ENCODE results near the gene LRRC66. TPM values are rescaled to one million over a fixed set of nuclear protein-coding genes. Genes with fewer than 3 reads are reported as not detected.

Gene LRRC66
- total RNA-seq, 3 donors from 2014 or later = 5.4 to 22.6 (median 14.0) TPM

GRCh38 chr4:52045028-52045427 is 24.9 kb upstream of the LRRC66 start:
- TF ChIP-seq CTCF (IDR thresholded peaks at IDR 0.05) = no peak
- Histone ChIP-seq H3K9me3 (no peaks in the 10 kb centered on the region), H3K4me1 (ENCODE audit: low read depth) (peaks cover 2% of the 10 kb centered on the region), H3K36me3 (ENCODE audit: low read depth) (no peaks in the 10 kb centered on the region), H3K4me3 (no peak overlapping the region)
- ATAC-seq (no peak), DNase-seq (no peak)
- intact Hi-C loops (cut with DNase I, micrococcal nuclease) = no loop called here

- DNase-seq = peak; percentile 72 to 85 (median 78)
- TF ChIP-seq CTCF (IDR thresholded peaks at IDR 0.05) = no peak
- intact Hi-C loops (cut with DNase I, micrococcal nuclease) = loop anchor here in 1 of 2 donors (10.0 kb wide), 1 partner anchor 194 kb away; the partner anchor contains the start of gene DCUN1D4
- H3K4me3 ChIP-seq = peak within 1 kb of the TSS; percentile 75
- peak; percentile 92 for ATAC-seq
- no peaks in the 10 kb centered on the region for H3K36me3 ChIP-seq (ENCODE audit: low read depth)
- peaks cover 3% of the 10 kb centered on the region for H3K4me1 ChIP-seq (ENCODE audit: low read depth)
- no peaks in the 10 kb centered on the region for H3K9me3 ChIP-seq
These were observed 18.1 kb upstream of the LRRC66 start, which contains the start of gene SGCB for GRCh38 chr4:52038103-52038912. SGCB (minus strand) TSS chr4:52038299; CDS start chr4:52038259, 40 bp downstream.

GRCh38 chr4:52037689-52038102 is 17.5 kb upstream of the LRRC66 start:
- H3K36me3 ChIP-seq (ENCODE audit: low read depth) = no peaks in the 10 kb centered on the region
- no peak for TF ChIP-seq CTCF (IDR thresholded peaks at IDR 0.05)
- H3K9me3 ChIP-seq = no peaks in the 10 kb centered on the region
- H3K4me3 ChIP-seq = peak overlapping the region; percentile 75
- ATAC-seq = peak; percentile 53
- peaks cover 3% of the 10 kb centered on the region for H3K4me1 ChIP-seq (ENCODE audit: low read depth)
- intact Hi-C loops (cut with DNase I, micrococcal nuclease) = loop anchor here in 1 of 2 donors (10.0 kb wide), 1 partner anchor 193 kb away; the partner anchor contains the start of gene DCUN1D4
- DNase-seq = peak in 1 of 3 donors; percentile 59

GRCh38 chr4:52036886-52037530 is 16.8 kb upstream of the LRRC66 start:
- Histone ChIP-seq H3K9me3 (no peaks in the 10 kb centered on the region), H3K4me1 (ENCODE audit: low read depth) (peaks cover 3% of the 10 kb centered on the region), H3K4me3 (peak overlapping the region; percentile 75), H3K36me3 (ENCODE audit: low read depth) (no peaks in the 10 kb centered on the region)
- intact Hi-C loops (cut with DNase I, micrococcal nuclease) = loop anchor here in 1 of 2 donors (10.0 kb wide), 1 partner anchor 192 kb away; the partner anchor contains the start of gene DCUN1D4
- no peak for TF ChIP-seq CTCF (IDR thresholded peaks at IDR 0.05)
- no peak for DNase-seq
- no peak for ATAC-seq

- ATAC-seq (peak; percentile 25), DNase-seq (no peak)
- TF ChIP-seq CTCF (IDR thresholded peaks at IDR 0.05) = no peak
- no peaks in the 10 kb centered on the region for H3K9me3 ChIP-seq
- no peaks in the 10 kb centered on the region for H3K36me3 ChIP-seq (ENCODE audit: low read depth)
- no peak overlapping the region for H3K4me3 ChIP-seq
- H3K4me1 ChIP-seq (ENCODE audit: low read depth) = peaks cover 3% of the 10 kb centered on the region
- intact Hi-C loops (cut with DNase I, micrococcal nuclease) = loop anchor here in 1 of 2 donors (10.0 kb wide), 1 partner anchor 190 kb away; the partner anchor contains the start of gene DCUN1D4
These were observed 15.0 kb upstream of the LRRC66 start for GRCh38 chr4:52035190-52035589.

All from mucosa of descending colon (tissue), 3 donors.